Sigmoid colon (tissue), 7 donors: Measurements from ENCODE around the gene PNPT1. TPM values are rescaled to one million over a fixed set of nuclear protein-coding genes. Genes with fewer than 3 reads are reported as not detected.
"Not testable (repeated sequence)": the region's sequence is repeated elsewhere in the genome, so short reads cannot be mapped to it uniquely, and the experiment has no call there.

Experiments used
- DNase-seq: peaks from one replicate; pipeline ENCODE4 v3.0.0-alpha.2; 2019
- H3K27ac ChIP-seq, 4 donors: fragments of 200-600 bp; sonication (generic); one replicate each; pipeline ENCODE4 v1.5.1; 2016 to 2019; ENCODE audit warnings: mild to moderate bottlenecking in 1 of 4
- H3K27me3 ChIP-seq, 3 donors: fragments of 200-600 bp; sonication (generic); one replicate each; pipeline ENCODE4 v1.5.1; 2019; ENCODE audit warnings: mild to moderate bottlenecking in 1 of 3
- H3K36me3 ChIP-seq, 4 donors: fragments of 200-600 bp; sonication (generic); one replicate each; pipeline ENCODE4 v1.5.1; 2016 to 2019
- H3K4me1 ChIP-seq, 4 donors: fragments of 200-600 bp; sonication (generic); one replicate each; pipeline ENCODE4 v1.5.1; 2017 to 2019
- H3K4me3 ChIP-seq, 4 donors: fragments of 200-600 bp; sonication (generic); one replicate each; pipeline ENCODE4 v1.5.1; 2017 to 2019; ENCODE audit warnings: mild to moderate bottlenecking in 2 of 4, moderate library complexity in 1 of 4
- H3K9me3 ChIP-seq, 4 donors: fragments of 200-600 bp in 3 of 4; sonication (generic) in 3 of 4; one replicate each; pipeline versions ENCODE4 v1.5.1 to v1.6.1; 2013 to 2019
- EP300 ChIP-seq, 4 donors: sonication (generic); formaldehyde crosslinking; IDR thresholded peaks; one replicate each; pipeline ENCODE4 v1.6.1; 2017; ENCODE audit warnings: antibody characterized with exemption in 4 of 4
- POLR2A ChIP-seq, 2 donors: fragments of 450-650 bp; IDR thresholded peaks; one replicate each; pipeline ENCODE4 v1.6.1; 2016; ENCODE audit warnings: antibody characterized with exemption in 2 of 2, mild to moderate bottlenecking in 2 of 2, moderate library complexity in 2 of 2
- POLR2AphosphoS5 ChIP-seq, 4 donors: sonication (generic); formaldehyde crosslinking; IDR thresholded peaks; one replicate each; pipeline ENCODE4 v1.6.1; 2017; ENCODE audit warnings: antibody characterized with exemption in 4 of 4
- WGBS, 2 donors: extraction: QIAGEN DNeasy Blood & Tissue Kit; methylation state at CpG; one replicate each; pipeline ENCODE4 v1.1.7; 2013; 5-methylcytosine and 5-hydroxymethylcytosine counted together
- intact Hi-C: fragments of 100-400 bp; cut with DNase I; formaldehyde crosslinking; loops from one replicate; pipeline ENCODE4 v1.15.1; 2023
- polyA plus RNA-seq, 3 donors: library from polyadenylated mRNA; stranded (reverse); fragments of 200-250 nt; gene quantifications; one replicate each; pipeline ENCODE4 v1.2.3, GENCODE V29; 2013
- total RNA-seq, 4 donors: library from RNA; depleted of rRNA; stranded (reverse); fragments of >200 nt; gene quantifications; one replicate each; pipeline ENCODE4 v1.1.0, GENCODE V29; 2016
- TF ChIP-seq, protein P1 (sequence below), 4 experiments: fragments of 450-650 bp in 3 of 4; fragments of 200-600 bp in 1 of 4; IDR thresholded peaks; one replicate each; pipeline ENCODE4 v1.5.1; 2016 to 2019; ENCODE audit warnings: antibody characterized with exemption in 4 of 4, mild to moderate bottlenecking in 3 of 4, moderate library complexity in 2 of 4
- donor health status: healthy with polysubstance abuse.
- donor health status: Bipolar disorder and iron deficiency.
- donor health status: healthy.

The PNPT1 gene
- total and polyA plus RNA-seq, 7 donors, result 3.0 to 17.5 (median 11.7) TPM

DNA sequence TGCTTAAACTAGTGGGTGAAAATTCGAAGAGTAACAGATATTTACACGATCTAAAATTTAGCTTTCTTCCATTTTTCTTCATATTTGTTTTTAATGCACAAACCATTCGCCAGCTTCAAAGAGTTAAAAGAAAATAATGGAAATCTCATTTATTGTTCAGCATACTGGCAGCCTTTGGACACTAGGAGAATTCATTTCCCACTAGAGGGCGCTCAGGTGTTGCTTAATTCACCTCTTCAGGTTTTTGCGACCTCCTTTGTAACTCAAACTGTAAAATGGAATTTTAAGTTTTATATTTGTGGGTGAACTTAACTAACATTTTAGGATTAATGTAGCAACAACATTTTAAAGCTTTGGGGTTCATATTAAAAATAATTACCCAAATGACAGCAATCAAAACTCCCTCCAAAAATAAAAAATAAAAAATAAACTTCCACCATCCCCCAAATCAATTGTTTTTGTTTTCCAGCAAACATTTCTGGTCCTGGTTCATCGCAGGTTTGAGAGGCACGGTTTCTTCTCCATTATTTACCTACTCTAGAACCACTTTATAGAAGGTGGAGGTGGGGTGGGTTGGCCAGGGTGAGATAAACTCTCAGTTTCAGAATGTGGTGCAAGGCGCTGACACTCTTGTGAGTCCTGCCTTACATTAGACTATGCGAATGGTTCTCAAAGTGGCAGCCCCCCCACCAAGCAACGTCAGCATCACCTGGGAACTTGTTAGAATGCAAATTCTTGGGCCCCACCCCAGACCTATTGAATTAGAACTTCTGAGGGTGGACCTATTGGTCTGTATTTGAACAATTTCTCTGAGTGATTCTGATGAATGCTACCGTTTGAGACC lies 24.7 kb upstream of the PNPT1 start:
- Histone ChIP-seq H3K9me3 (no peaks in the 10 kb centered on the region), H3K4me3 (no peak overlapping the region), H3K27ac (no peak overlapping the region), H3K36me3 (no peaks in the 10 kb centered on the region), H3K4me1 (no peaks in the 10 kb centered on the region), H3K27me3 (no peaks in the 10 kb centered on the region)
- 25 to 31% methylated on average over 11 of the region's 11 CpGs for WGBS, 2 donors
- DNase-seq, result no peak
- TF ChIP-seq EP300 (IDR thresholded peaks at IDR 0.05), result no peak
- no peak for TF ChIP-seq POLR2AphosphoS5 (IDR thresholded peaks at IDR 0.05)
- TF ChIP-seq, protein P1, sequence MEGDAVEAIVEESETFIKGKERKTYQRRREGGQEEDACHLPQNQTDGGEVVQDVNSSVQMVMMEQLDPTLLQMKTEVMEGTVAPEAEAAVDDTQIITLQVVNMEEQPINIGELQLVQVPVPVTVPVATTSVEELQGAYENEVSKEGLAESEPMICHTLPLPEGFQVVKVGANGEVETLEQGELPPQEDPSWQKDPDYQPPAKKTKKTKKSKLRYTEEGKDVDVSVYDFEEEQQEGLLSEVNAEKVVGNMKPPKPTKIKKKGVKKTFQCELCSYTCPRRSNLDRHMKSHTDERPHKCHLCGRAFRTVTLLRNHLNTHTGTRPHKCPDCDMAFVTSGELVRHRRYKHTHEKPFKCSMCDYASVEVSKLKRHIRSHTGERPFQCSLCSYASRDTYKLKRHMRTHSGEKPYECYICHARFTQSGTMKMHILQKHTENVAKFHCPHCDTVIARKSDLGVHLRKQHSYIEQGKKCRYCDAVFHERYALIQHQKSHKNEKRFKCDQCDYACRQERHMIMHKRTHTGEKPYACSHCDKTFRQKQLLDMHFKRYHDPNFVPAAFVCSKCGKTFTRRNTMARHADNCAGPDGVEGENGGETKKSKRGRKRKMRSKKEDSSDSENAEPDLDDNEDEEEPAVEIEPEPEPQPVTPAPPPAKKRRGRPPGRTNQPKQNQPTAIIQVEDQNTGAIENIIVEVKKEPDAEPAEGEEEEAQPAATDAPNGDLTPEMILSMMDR (IDR thresholded peaks at IDR 0.05), result peak; percentile 24 to 67 (median 60)
- intact Hi-C loops, result loop anchor here (5.0 kb wide), 1 partner anchor 414 kb away; no protein-coding TSS in a partner anchor

DNA sequence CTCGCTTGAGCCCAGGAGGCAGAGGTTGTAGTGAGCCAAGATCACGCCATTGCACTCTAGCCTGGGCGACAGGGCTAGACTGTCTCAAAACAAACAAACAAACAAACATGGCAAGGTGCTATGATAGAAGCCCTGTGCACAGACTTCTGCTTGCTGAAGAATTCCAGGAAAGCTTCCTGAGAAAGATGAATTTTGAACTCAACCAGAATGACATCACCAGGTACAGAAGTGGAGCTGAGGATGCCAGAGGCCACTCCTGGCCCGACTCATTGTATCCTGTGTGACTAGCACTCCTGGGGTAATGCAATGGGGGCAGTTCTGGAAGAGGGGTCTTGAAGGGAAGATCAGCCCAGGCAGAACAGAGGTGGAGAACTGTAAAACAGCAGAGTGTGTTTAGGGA lies 22.0 kb upstream of the PNPT1 start:
- DNase-seq, result no peak
- no peaks in the 10 kb centered on the region for H3K9me3 ChIP-seq
- TF ChIP-seq POLR2A (IDR thresholded peaks at IDR 0.05), result no peak
- TF ChIP-seq, protein P1 (IDR thresholded peaks at IDR 0.05), result no peak
- no peak for TF ChIP-seq POLR2AphosphoS5 (IDR thresholded peaks at IDR 0.05)
- TF ChIP-seq EP300 (IDR thresholded peaks at IDR 0.05), result no peak
- 53 to 82% methylated on average over 4 of the region's 4 CpGs for WGBS, 2 donors
- H3K4me3 ChIP-seq, result no peak overlapping the region
- no peak overlapping the region for H3K27ac ChIP-seq
- no peaks in the 10 kb centered on the region for H3K4me1 ChIP-seq
- no peaks in the 10 kb centered on the region for H3K36me3 ChIP-seq
- intact Hi-C loops, result loop anchor here (5.0 kb wide), 1 partner anchor 417 kb away; no protein-coding TSS in a partner anchor
- H3K27me3 ChIP-seq, result no peaks in the 10 kb centered on the region

- not testable (repeated sequence) for H3K4me1 ChIP-seq, H3K27ac ChIP-seq, H3K4me3 ChIP-seq, H3K27me3 ChIP-seq, DNase-seq, H3K9me3 ChIP-seq, H3K36me3 ChIP-seq
- WGBS, 2 donors, result 31 to 76% methylated on average over 3 of the region's 3 CpGs
- intact Hi-C loops, result loop anchor here (5.0 kb wide), 1 partner anchor 417 kb away; no protein-coding TSS in a partner anchor
These were observed 21.5 kb upstream of the PNPT1 start for GRCh38 chr2:55715178-55715577.

GRCh38 chr2:55712477-55713060 lies 18.9 kb upstream of the PNPT1 start:
- H3K27me3 ChIP-seq, result no peaks in the 10 kb centered on the region
- H3K36me3 ChIP-seq, result no peaks in the 10 kb centered on the region
- intact Hi-C loops, result no loop called here
- no peak for DNase-seq
- WGBS, 2 donors, result 54 to 76% methylated on average over 6 of the region's 6 CpGs
- no peak overlapping the region for H3K4me3 ChIP-seq
- TF ChIP-seq EP300 (IDR thresholded peaks at IDR 0.05) (no peak), POLR2AphosphoS5 (IDR thresholded peaks at IDR 0.05) (no peak), POLR2A (IDR thresholded peaks at IDR 0.05) (no peak)
- TF ChIP-seq, protein P1 (IDR thresholded peaks at IDR 0.05), result no peak
- no peak overlapping the region for H3K27ac ChIP-seq
- H3K4me1 ChIP-seq, result no peaks in the 10 kb centered on the region
- no peaks in the 10 kb centered on the region for H3K9me3 ChIP-seq

DNA sequence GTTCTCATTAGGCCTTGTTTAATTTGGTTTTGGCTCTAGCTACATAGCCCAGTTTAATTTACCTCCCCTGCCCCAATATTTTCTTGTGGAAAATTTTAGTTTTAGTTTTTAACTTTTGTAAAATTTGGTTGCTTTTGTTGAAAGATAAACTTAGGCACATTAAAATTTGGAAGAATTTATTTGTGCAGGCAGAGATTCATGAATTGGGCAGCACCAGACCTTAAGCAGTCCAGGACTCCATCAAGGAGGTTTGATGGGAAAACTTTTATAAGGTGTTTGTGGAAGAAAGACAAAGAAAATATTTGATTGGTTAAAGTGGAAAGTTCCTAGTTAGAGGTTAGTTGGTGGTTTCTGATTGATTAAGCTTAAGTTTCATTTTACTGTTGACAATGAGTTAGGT lies 16.4 kb upstream of the PNPT1 start:
- TF ChIP-seq, protein P1 (IDR thresholded peaks at IDR 0.05), result no peak
- TF ChIP-seq EP300 (IDR thresholded peaks at IDR 0.05), result no peak
- TF ChIP-seq POLR2AphosphoS5 (IDR thresholded peaks at IDR 0.05), result no peak
- no peak for TF ChIP-seq POLR2A (IDR thresholded peaks at IDR 0.05)
- Histone ChIP-seq H3K27ac (no peak overlapping the region), H3K9me3 (no peaks in the 10 kb centered on the region), H3K27me3 (no peaks in the 10 kb centered on the region), H3K4me3 (no peak overlapping the region), H3K36me3 (no peaks in the 10 kb centered on the region), H3K4me1 (no peaks in the 10 kb centered on the region)
- DNase-seq, result no peak
- intact Hi-C loops, result no loop called here
